GM04504 (cell line): ENCODE data around the gene TMEM151A.
"Not testable (repeated sequence)": the region's sequence is repeated elsewhere in the genome, so short reads cannot be mapped to it uniquely, and the experiment has no call there.

Experiments used
- DNase-seq: peaks from one replicate; pipeline ENCODE4 v3.0.0-alpha.2; 2012; ENCODE audit warnings: low read depth

The TMEM151A gene

GRCh38 chr11:66291706-66292542 lies at the start of gene TMEM151A:
TMEM151A (plus strand) TSS chr11:66291894; CDS start chr11:66292014, 120 bp downstream.
- no peak for DNase-seq

GRCh38 chr11:66242095-66242765 lies 49.5 kb upstream of the TMEM151A start:
- DNase-seq: no peak

- DNase-seq: no peak
Observed at GRCh38 chr11:66243782-66244535, 47.7 kb upstream of the TMEM151A start.

- DNase-seq: no peak
Observed at GRCh38 chr11:66247295-66247694, 44.4 kb upstream of the TMEM151A start.

- no peak for DNase-seq
Observed at GRCh38 chr11:66247801-66248200, 43.9 kb upstream of the TMEM151A start.

GRCh38 chr11:66248903-66249302 lies 42.8 kb upstream of the TMEM151A start:
- DNase-seq: no peak

- no peak for DNase-seq
Observed at GRCh38 chr11:66251809-66252208, 39.9 kb upstream of the TMEM151A start.

GRCh38 chr11:66253081-66253480 lies 38.6 kb upstream of the TMEM151A start:
- DNase-seq: not testable (repeated sequence)

- DNase-seq: no peak
Observed at GRCh38 chr11:66258473-66258893, 33.2 kb upstream of the TMEM151A start.

- DNase-seq: no peak
Observed at GRCh38 chr11:66259225-66259624, 32.5 kb upstream of the TMEM151A start.

GRCh38 chr11:66259956-66260355 lies 31.7 kb upstream of the TMEM151A start:
- DNase-seq: no peak

- no peak for DNase-seq
Observed at GRCh38 chr11:66261578-66261977, 30.1 kb upstream of the TMEM151A start.

GRCh38 chr11:66262191-66262590 lies 29.5 kb upstream of the TMEM151A start:
- DNase-seq: no peak

- DNase-seq: no peak
Observed at GRCh38 chr11:66262696-66263095, 29.0 kb upstream of the TMEM151A start.

- DNase-seq: no peak
Observed at GRCh38 chr11:66263231-66263630, 28.5 kb upstream of the TMEM151A start.

GRCh38 chr11:66263785-66264184 lies 27.9 kb upstream of the TMEM151A start:
- DNase-seq: no peak

- no peak for DNase-seq
Observed at GRCh38 chr11:66264383-66264782, 27.3 kb upstream of the TMEM151A start.

GRCh38 chr11:66264914-66265313 lies 26.8 kb upstream of the TMEM151A start:
- DNase-seq: no peak

GRCh38 chr11:66265531-66266377 lies 25.9 kb upstream of the TMEM151A start:
- DNase-seq: no peak

GRCh38 chr11:66266378-66267038 lies 25.2 kb upstream of the TMEM151A start:
- no peak for DNase-seq

- DNase-seq: no peak
Observed at GRCh38 chr11:66267039-66267378, 24.7 kb upstream of the TMEM151A start.
